ENCODE data around the gene ALG14. TPM values are rescaled to one million over a fixed set of nuclear protein-coding genes. Genes with fewer than 3 reads are reported as not detected.
"Not testable (repeated sequence)": the region's sequence is repeated elsewhere in the genome, so short reads cannot be mapped to it uniquely, and the experiment has no call there.

The ALG14 gene
- total RNA-seq, 1 donor from 2014 or later = 1.9 TPM

DNA sequence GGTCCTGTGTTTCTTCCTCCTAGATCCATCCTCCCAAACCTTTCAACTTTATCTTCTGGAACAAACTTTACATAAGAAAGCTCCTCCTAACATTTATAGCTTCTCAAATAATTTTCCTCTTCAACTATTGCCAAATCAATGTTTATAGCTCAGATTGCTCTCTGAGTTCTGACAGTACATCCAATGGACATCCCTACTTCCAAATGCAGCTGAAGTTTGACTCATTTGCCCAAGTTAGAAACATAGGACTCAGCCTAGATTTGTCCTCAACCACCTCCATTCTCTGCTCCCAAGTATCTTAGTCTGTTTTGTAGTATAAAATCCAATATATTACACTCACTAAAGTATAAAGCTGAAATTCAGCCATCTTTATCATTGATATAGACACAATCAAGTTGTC lies 62.6 kb downstream of the ALG14 start:
- DNase-seq (ENCODE audit: low spot score) = no peak
- Mint-ChIP-seq H3K36me3 (ENCODE audit: low read depth) (no peaks in the 10 kb centered on the region), H3K27me3 (ENCODE audit: insufficient read depth) (peaks cover 1% of the 10 kb centered on the region), H3K4me3 (no peak overlapping the region), H3K27ac (no peak overlapping the region), H3K9me3 (no peaks in the 10 kb centered on the region), H3K4me1 (ENCODE audit: low read depth) (no peaks in the 10 kb centered on the region)
- intact Hi-C loops (cut with micrococcal nuclease) = no loop called here

DNA sequence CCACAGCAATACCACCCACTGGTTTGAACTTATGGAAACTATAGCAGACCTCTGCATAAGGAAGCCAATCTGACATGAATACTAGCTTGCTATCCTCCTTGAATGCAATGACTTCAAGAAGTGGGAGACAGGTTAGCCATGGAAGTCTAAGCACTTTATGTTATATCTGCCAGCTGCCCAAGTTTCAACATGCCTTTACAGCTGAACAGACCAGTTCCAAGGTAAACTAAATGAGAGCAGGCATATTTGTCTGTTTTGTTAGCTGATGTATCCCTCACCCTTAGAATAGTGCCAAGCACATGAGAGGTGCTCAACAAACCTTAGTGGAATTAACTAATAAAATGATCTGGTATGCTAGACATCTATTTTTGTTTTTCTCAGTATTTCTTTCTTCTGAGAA lies 65.1 kb downstream of the ALG14 start:
- intact Hi-C loops (cut with micrococcal nuclease) = no loop called here

DNA sequence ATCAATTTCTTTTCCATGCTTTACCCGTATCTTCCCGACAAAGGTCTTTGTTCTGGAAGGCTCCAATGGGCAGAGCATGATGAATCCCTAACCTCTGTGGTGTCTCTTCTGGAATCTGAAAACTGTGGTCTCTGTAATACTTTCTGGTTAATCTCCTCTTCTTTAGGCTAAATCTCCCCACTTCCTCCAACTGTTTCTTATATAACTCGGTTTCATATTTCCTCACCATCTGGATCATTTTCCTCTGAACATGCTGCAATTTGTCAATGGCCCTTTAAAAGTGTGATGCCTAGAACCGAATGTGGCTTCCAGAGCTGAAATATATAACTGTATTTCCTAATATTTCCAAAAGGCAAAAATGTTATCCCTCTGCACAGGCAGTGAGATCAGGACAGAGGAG lies 66.1 kb downstream of the ALG14 start:
- Mint-ChIP-seq H3K27me3 (ENCODE audit: insufficient read depth) (peaks cover 1% of the 10 kb centered on the region), H3K27ac (no peak overlapping the region), H3K36me3 (ENCODE audit: low read depth) (no peaks in the 10 kb centered on the region), H3K4me3 (no peak overlapping the region), H3K9me3 (no peaks in the 10 kb centered on the region), H3K4me1 (ENCODE audit: low read depth) (no peaks in the 10 kb centered on the region)
- DNase-seq (ENCODE audit: low spot score) = no peak
- intact Hi-C loops (cut with micrococcal nuclease) = no loop called here

More for the DNA sequence above, 65.1 kb downstream of the ALG14 start:
- Mint-ChIP-seq H3K27ac (no peak overlapping the region), H3K27me3 (ENCODE audit: insufficient read depth) (peaks cover 1% of the 10 kb centered on the region), H3K4me1 (ENCODE audit: low read depth) (no peaks in the 10 kb centered on the region), H3K36me3 (ENCODE audit: low read depth) (no peaks in the 10 kb centered on the region), H3K9me3 (no peaks in the 10 kb centered on the region), H3K4me3 (no peak overlapping the region)
- DNase-seq (ENCODE audit: low spot score) = no peak

DNA sequence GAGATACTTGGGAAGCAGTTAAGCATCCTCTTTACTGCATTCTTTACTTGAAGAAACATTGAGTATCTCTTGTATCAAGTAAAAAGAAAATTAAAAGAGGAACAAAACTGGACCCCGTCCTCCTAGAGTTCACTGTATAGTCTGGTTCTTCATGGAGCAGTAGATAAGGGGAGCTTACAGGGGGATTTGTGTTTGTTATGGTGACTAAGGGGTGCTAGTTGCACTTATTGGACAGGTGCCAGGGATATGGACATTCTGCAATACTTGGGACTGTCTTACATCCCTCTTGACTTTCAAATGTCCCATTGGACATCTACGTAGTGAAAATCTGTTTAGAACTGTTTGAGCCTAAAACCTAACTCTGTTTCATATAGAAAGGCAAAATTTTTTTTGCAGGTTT lies 67.2 kb downstream of the ALG14 start:
- Mint-ChIP-seq H3K27me3 (ENCODE audit: insufficient read depth) (peaks cover 1% of the 10 kb centered on the region), H3K4me3 (no peak overlapping the region), H3K36me3 (ENCODE audit: low read depth) (no peaks in the 10 kb centered on the region), H3K27ac (no peak overlapping the region), H3K9me3 (no peaks in the 10 kb centered on the region), H3K4me1 (ENCODE audit: low read depth) (no peaks in the 10 kb centered on the region)
- intact Hi-C loops (cut with micrococcal nuclease) = no loop called here
- DNase-seq (ENCODE audit: low spot score) = no peak

DNA sequence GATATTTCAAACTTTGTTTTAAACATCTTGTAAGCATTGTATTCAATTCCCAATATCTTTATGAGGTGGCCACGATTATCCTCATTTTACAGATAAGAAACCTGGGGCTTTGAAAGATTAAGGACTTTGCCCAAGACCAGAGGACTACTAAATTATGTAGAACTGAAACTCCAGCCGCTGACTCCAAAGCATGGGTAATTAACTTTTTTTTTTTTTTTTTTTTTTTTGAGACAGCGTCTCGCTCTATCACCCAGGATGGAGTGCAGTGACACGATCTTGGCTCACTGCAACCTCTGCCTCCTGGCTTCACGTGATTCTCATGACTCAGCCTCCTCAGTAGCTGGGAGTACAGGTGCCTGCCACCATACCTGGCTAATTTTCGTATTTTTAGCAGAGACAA lies 68.7 kb downstream of the ALG14 start:
- no peak for DNase-seq (ENCODE audit: low spot score)
- Mint-ChIP-seq H3K4me1 (ENCODE audit: low read depth) (no peaks in the 10 kb centered on the region), H3K36me3 (ENCODE audit: low read depth) (no peaks in the 10 kb centered on the region), H3K4me3 (no peak overlapping the region), H3K27ac (no peak overlapping the region), H3K9me3 (no peaks in the 10 kb centered on the region), H3K27me3 (ENCODE audit: insufficient read depth) (peaks cover 1% of the 10 kb centered on the region)
- intact Hi-C loops (cut with micrococcal nuclease) = no loop called here

DNA sequence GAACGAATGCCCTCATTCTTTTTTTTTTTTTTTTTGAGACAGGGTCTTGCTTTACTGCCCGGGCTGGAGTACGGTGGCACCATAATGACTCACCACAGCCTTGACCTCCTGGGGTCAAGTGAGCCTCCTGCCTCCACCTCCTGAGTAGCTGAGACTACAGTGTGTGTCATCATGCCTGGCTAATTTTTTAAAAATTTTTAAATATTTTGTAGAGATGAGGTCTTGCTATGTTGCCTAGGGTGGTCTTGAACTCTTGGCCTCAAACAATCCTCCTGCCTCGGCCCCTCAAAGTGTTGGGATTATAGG lies 69.4 kb downstream of the ALG14 start:
- Mint-ChIP-seq H3K4me3 (no peak overlapping the region), H3K4me1 (ENCODE audit: low read depth) (no peaks in the 10 kb centered on the region), H3K36me3 (ENCODE audit: low read depth) (no peaks in the 10 kb centered on the region), H3K27ac (no peak overlapping the region), H3K27me3 (ENCODE audit: insufficient read depth) (peaks cover 1% of the 10 kb centered on the region), H3K9me3 (no peaks in the 10 kb centered on the region)
- no peak for DNase-seq (ENCODE audit: low spot score)
- intact Hi-C loops (cut with micrococcal nuclease) = no loop called here

DNA sequence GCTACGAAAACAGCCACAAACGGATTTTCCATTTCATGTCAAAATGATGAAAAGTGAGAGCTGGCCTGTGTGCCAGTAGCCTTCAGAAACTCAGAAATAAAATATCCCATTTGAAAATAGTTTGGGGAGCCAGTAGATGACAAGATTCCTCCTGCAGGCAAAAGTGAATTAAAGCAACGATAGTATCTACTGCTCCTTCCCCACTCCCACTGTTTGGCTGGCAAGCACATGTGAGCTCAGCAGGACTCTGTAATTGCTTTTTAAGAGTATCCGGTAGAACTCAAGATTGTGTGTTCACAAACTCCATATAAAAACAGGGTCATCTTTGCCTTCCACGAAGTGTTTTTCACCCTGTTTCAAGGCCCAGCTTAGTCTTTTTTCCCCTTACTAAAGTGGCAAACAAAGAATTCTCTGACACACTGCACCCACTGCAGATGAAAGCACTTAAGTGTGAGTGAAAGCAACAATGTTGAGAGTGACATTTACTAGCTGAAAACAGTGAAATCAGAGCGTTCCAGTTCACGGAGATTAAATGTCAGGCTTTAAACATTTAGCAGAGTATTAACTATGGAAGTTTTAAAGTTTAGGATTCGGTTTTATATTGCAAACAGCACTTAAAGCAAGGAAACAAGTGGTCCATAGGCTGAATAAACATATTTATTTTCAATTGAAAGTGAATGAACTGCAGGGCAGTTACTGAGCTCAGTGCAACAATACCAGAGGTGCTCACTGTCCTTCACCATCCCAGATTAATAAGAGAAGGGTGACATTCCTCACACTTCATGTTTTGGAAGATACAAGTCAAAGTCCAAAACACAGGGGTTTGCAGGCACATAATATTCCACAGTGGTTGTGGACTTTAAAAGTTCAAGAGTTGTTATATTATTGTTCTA lies 70.0 kb downstream of the ALG14 start:
- Mint-ChIP-seq H3K36me3 (ENCODE audit: low read depth) (no peaks in the 10 kb centered on the region), H3K9me3 (no peaks in the 10 kb centered on the region), H3K27me3 (ENCODE audit: insufficient read depth) (peaks cover 1% of the 10 kb centered on the region), H3K27ac (no peak overlapping the region), H3K4me1 (ENCODE audit: low read depth) (no peaks in the 10 kb centered on the region), H3K4me3 (no peak overlapping the region)
- intact Hi-C loops (cut with micrococcal nuclease) = no loop called here
- DNase-seq (ENCODE audit: low spot score) = no peak

DNA sequence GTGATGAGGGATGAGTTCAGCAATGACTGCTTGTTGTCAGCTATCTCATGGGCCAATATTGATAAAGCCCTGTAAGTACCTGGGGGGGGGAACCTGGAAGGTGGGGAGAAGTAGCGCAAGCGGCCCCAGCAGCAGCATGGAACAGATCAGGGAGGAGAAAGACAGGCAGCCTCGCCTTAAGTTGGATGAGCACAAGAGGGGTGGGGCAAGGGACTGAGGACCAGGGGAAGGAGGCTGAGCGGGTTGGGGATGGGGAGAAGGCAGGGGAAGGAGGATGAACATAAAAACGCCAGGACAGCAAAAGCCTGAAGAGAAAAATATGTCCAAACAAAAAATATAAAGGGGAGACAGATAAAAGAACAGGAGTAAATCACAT lies 70.6 kb downstream of the ALG14 start:
- H3K27me3 Mint-ChIP-seq (ENCODE audit: insufficient read depth) = peaks cover under 1% of the 10 kb centered on the region
- H3K4me1 Mint-ChIP-seq (ENCODE audit: low read depth) = no peaks in the 10 kb centered on the region
- H3K4me3 Mint-ChIP-seq = no peak overlapping the region
- no peaks in the 10 kb centered on the region for H3K36me3 Mint-ChIP-seq (ENCODE audit: low read depth)
- no peak for DNase-seq (ENCODE audit: low spot score)
- intact Hi-C loops (cut with micrococcal nuclease) = no loop called here
- H3K9me3 Mint-ChIP-seq = no peaks in the 10 kb centered on the region
- H3K27ac Mint-ChIP-seq = no peak overlapping the region

DNA sequence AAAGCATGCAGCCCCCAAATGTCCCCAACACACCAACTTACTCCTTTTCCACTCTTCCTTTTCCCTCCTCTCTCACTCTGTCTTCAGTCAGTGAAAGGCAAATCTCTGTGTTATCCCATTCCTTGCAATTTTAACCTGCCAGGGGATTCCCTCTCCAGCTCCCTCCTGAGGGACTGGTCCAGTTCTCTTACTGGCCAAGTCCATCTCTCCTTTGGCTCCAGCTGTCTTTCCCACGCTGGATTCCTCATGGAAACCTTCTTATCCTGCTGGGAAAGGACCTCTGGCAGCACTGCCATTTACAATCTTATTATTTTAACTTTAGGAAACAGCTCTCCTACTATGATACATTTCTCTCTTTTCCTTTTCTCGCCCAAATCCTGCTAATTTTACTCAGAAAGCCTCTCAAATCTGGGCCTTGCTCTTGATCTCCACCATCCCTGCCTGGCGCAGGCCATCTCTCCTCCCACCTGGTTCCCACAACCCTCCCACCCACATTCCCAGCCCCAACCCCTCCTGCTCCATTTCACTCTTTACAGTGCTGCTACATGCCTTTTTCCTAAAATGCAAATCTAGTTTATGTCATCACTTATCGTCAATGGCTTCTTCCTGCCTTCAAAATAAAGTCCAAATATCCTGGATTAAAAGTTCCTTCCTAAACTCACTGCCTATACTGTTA lies 73.2 kb downstream of the ALG14 start:
- H3K4me1 Mint-ChIP-seq (ENCODE audit: low read depth) = no peaks in the 10 kb centered on the region
- DNase-seq (ENCODE audit: low spot score) = no peak
- H3K27ac Mint-ChIP-seq = no peak overlapping the region
- no peak overlapping the region for H3K4me3 Mint-ChIP-seq
- no peaks in the 10 kb centered on the region for H3K36me3 Mint-ChIP-seq (ENCODE audit: low read depth)
- H3K27me3 Mint-ChIP-seq (ENCODE audit: insufficient read depth) = no peaks in the 10 kb centered on the region
- no peaks in the 10 kb centered on the region for H3K9me3 Mint-ChIP-seq
- intact Hi-C loops (cut with micrococcal nuclease) = no loop called here

DNA sequence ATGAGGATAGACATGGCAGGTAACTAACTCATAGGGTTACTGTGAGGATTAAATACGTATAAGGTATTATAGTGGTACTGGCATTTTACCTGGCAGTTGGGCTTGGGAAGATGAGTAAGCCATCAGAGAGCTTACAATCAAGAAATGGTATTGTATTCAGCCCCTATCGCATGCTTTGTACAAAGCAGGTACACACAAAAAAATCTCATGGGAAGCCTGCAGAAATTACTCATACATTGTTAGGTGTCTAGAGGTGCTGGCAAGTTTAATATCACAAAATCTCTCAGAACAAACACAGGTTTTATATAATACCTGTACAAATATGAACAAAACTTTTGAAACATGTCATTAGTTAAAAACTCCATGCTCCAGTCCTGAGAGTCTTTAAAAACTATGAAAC lies 74.0 kb downstream of the ALG14 start:
- H3K4me1 Mint-ChIP-seq (ENCODE audit: low read depth) = no peaks in the 10 kb centered on the region
- no peaks in the 10 kb centered on the region for H3K27me3 Mint-ChIP-seq (ENCODE audit: insufficient read depth)
- no peaks in the 10 kb centered on the region for H3K36me3 Mint-ChIP-seq (ENCODE audit: low read depth)
- no peak overlapping the region for H3K4me3 Mint-ChIP-seq
- no peak overlapping the region for H3K27ac Mint-ChIP-seq
- no peaks in the 10 kb centered on the region for H3K9me3 Mint-ChIP-seq
- intact Hi-C loops (cut with micrococcal nuclease) = no loop called here
- no peak for DNase-seq (ENCODE audit: low spot score)

DNA sequence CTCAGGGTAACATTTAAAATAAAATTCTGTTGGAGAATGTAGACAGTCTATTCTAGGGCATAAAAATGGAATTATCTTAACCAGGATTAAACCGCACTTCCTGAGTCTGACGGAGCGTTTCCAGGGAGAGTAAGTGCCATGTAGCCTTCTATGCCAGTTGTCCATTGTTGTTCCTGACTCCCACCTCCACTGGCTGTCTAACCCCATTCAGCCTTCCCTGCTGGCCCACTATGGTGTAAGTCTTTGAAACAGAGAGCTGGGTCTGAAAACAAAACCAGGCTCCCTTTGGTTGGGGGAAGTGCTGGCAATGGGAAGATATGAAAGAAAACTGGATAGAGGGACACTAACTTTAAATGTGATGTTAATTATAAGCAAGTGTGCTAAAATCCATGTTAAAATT lies 74.6 kb downstream of the ALG14 start:
- no peak overlapping the region for H3K27ac Mint-ChIP-seq
- DNase-seq (ENCODE audit: low spot score) = no peak
- H3K9me3 Mint-ChIP-seq = no peaks in the 10 kb centered on the region
- intact Hi-C loops (cut with micrococcal nuclease) = no loop called here
- no peak overlapping the region for H3K4me3 Mint-ChIP-seq
- H3K27me3 Mint-ChIP-seq (ENCODE audit: insufficient read depth) = no peaks in the 10 kb centered on the region
- H3K36me3 Mint-ChIP-seq (ENCODE audit: low read depth) = no peaks in the 10 kb centered on the region
- H3K4me1 Mint-ChIP-seq (ENCODE audit: low read depth) = no peaks in the 10 kb centered on the region

DNA sequence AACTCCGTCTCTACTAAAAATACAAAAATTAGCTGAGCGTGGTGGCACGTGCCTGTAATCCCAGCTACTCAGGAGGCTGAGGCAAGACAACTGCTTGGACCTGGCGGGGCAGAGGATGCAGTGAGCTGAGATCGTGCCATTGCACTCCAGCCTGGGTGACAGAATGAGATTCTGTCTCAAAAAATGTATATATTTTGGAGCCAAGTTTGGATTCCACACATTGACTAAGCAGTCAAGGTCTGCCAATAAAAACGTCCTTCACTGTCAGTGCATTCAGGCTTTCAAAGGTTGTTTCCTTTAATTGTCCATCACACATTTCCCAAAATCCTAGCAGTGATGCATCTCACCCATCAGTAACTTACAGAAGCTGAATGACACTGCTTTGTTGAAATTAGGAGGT lies 77.2 kb downstream of the ALG14 start:
- intact Hi-C loops (cut with micrococcal nuclease); DNase-seq (ENCODE audit: low spot score): not testable (repeated sequence)

DNA sequence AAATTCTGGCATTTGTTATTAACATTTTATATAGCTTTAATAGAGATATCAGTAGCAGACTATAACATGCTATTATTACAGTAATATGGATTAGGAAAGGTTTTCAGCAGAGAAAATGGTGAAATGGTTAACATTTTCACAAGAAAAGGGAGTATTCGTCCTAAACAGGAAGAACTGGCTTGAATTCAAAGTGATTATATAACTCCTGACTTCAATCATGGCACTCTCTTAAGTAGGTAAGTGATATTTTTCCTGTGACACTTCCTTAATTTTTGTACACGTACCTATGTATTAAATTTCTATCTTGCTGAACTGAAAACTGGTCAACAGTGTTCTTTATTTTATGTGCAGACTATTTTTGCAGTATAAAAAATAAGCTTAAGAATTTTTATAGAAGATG lies 77.9 kb downstream of the ALG14 start:
- peaks cover 2% of the 10 kb centered on the region for H3K27me3 Mint-ChIP-seq (ENCODE audit: insufficient read depth)
- no peaks in the 10 kb centered on the region for H3K4me1 Mint-ChIP-seq (ENCODE audit: low read depth)
- intact Hi-C loops (cut with micrococcal nuclease) = no loop called here
- no peaks in the 10 kb centered on the region for H3K9me3 Mint-ChIP-seq
- no peak overlapping the region for H3K4me3 Mint-ChIP-seq
- DNase-seq (ENCODE audit: low spot score) = no peak
- H3K36me3 Mint-ChIP-seq (ENCODE audit: low read depth) = no peaks in the 10 kb centered on the region
- no peak overlapping the region for H3K27ac Mint-ChIP-seq

More for the DNA sequence above, 77.2 kb downstream of the ALG14 start:
- H3K27ac Mint-ChIP-seq; H3K4me3 Mint-ChIP-seq; H3K27me3 Mint-ChIP-seq (ENCODE audit: insufficient read depth); H3K36me3 Mint-ChIP-seq (ENCODE audit: low read depth); H3K9me3 Mint-ChIP-seq; H3K4me1 Mint-ChIP-seq (ENCODE audit: low read depth): not testable (repeated sequence)
